ENCODE results near the gene SLC25A12.

GRCh38 chr2:171930385-171930784 lies 36.3 kb upstream of the SLC25A12 start:
- TF ChIP-seq CTCF (conservative IDR thresholded peaks at IDR 0.05 in 1 of 2, IDR thresholded peaks at IDR 0.05 in 1 of 2; ENCODE audit: extremely low read depth in 1 of 2, insufficient read depth in 1 of 2, low read depth in 1 of 2, low read length in 2 of 2) (no peak), EZH2 (IDR thresholded peaks at IDR 0.05; ENCODE audit: borderline replicate concordance, low read length) (no peak)

Measured in mammary epithelial cell (primary cell).